ENCODE measurements around the gene ANXA3. TPM values are rescaled to one million over a fixed set of nuclear protein-coding genes. Genes with fewer than 3 reads are reported as not detected.

The ANXA3 gene
- total RNA-seq, 4 donors from 2014 or later = 29.7 to 170 (median 95.7) TPM

- WGBS, 2 donors = 90 to 96% methylated on average over 3 of the region's 3 CpGs
- no peak for TF ChIP-seq EP300 (IDR thresholded peaks at IDR 0.05)
- TF ChIP-seq POLR2A (IDR thresholded peaks at IDR 0.05) = no peak
- Histone ChIP-seq H3K9me3 (no peaks in the 10 kb centered on the region), H3K27ac (peak overlapping the region in 2 of 4 donors; percentile 18 to 52), H3K4me1 (peaks cover 5 to 36% (median 15%) of the 10 kb centered on the region in 4 donors), H3K27me3 (no peaks in the 10 kb centered on the region), H3K36me3 (no peaks in the 10 kb centered on the region), H3K4me3 (no peak overlapping the region)
- no peak for DNase-seq (ENCODE audit: low spot score in 2 of 2)
These were observed 75.7 kb downstream of the ANXA3 start for GRCh38 chr4:78627046-78627965.

- H3K4me1 ChIP-seq = peaks cover 5 to 44% (median 17%) of the 10 kb centered on the region in 4 donors
- H3K27me3 ChIP-seq = no peaks in the 10 kb centered on the region
- H3K4me3 ChIP-seq = no peak overlapping the region
- no peaks in the 10 kb centered on the region for H3K36me3 ChIP-seq
- no peak for DNase-seq (ENCODE audit: low spot score in 2 of 2)
- WGBS, 2 donors = 93 to 95% methylated on average over 4 of the region's 4 CpGs
- H3K27ac ChIP-seq = peak overlapping the region in 2 of 4 donors; percentile 45 to 52
- H3K9me3 ChIP-seq = no peaks in the 10 kb centered on the region
- TF ChIP-seq POLR2A (IDR thresholded peaks at IDR 0.05) = no peak
- TF ChIP-seq EP300 (IDR thresholded peaks at IDR 0.05) = no peak
- TF ChIP-seq, protein P1, sequence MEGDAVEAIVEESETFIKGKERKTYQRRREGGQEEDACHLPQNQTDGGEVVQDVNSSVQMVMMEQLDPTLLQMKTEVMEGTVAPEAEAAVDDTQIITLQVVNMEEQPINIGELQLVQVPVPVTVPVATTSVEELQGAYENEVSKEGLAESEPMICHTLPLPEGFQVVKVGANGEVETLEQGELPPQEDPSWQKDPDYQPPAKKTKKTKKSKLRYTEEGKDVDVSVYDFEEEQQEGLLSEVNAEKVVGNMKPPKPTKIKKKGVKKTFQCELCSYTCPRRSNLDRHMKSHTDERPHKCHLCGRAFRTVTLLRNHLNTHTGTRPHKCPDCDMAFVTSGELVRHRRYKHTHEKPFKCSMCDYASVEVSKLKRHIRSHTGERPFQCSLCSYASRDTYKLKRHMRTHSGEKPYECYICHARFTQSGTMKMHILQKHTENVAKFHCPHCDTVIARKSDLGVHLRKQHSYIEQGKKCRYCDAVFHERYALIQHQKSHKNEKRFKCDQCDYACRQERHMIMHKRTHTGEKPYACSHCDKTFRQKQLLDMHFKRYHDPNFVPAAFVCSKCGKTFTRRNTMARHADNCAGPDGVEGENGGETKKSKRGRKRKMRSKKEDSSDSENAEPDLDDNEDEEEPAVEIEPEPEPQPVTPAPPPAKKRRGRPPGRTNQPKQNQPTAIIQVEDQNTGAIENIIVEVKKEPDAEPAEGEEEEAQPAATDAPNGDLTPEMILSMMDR (IDR thresholded peaks at IDR 0.05) = no peak
These were observed 76.6 kb downstream of the ANXA3 start for GRCh38 chr4:78627966-78628678.

DNA sequence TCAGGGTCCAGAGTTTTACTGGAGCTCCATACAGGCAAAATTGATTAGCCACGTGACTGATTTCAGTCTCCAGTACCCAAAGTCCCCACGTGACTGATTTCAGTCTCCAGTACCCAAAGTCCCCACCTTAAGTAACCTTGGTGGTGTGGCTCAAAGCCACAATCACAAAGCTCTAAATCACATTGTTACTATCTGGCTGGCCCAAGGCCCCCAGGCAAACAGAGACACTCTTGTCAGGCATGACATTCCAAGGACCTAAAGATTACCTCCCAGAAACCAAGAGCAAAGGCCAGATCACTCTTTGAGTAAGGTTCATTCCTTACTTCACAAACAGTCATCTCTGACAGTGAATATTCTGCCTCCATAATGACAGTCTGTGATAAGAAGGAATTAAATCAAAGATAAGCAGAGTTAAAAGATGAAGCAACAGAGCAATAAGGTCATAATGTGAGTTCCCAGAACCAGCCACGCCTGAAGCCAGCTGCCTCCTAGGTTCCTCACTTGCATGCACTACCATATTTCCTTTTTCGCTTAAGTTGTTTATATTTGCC, 78.5 kb downstream of the ANXA3 start:
- H3K4me1 ChIP-seq = peaks cover 5 to 56% (median 25%) of the 10 kb centered on the region in 4 donors
- H3K4me3 ChIP-seq = no peak overlapping the region
- no peaks in the 10 kb centered on the region for H3K9me3 ChIP-seq
- H3K27ac ChIP-seq = peak overlapping the region; percentile 22 to 89 (median 55)
- no peak for DNase-seq (ENCODE audit: low spot score in 2 of 2)
- H3K36me3 ChIP-seq = no peaks in the 10 kb centered on the region
- WGBS, 2 donors = 55 to 66% methylated on average over 4 of the region's 4 CpGs
- H3K27me3 ChIP-seq = no peaks in the 10 kb centered on the region
- TF ChIP-seq POLR2A (IDR thresholded peaks at IDR 0.05) = no peak

DNA sequence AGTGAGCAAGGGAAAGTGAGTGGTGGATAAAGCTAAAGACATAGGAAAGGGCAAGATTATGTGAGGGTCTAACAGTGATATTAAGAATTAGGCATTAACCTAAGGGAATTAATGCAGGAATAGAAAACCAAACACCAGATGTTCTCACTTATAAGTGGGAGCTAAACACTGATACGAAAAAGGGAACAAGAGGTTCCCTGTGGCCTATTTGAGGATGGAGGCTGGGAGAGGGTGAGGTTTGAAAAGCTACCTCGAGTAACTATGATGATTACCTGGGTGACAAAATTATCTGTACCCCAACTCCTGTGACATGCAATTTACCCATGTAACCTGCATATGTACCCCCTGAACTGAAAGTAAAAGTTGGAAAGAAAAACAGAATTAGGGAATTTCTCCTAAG, 79.0 kb downstream of the ANXA3 start:
- H3K27me3 ChIP-seq = no peaks in the 10 kb centered on the region
- no peak overlapping the region for H3K4me3 ChIP-seq
- H3K4me1 ChIP-seq = peaks cover 5 to 56% (median 25%) of the 10 kb centered on the region in 4 donors
- 57 to 63% methylated on average over 2 of the region's 2 CpGs for whole genome bisulfite sequencing, 2 donors
- DNase-seq (ENCODE audit: low spot score in 2 of 2) = no peak
- H3K9me3 ChIP-seq = no peaks in the 10 kb centered on the region
- H3K36me3 ChIP-seq = no peaks in the 10 kb centered on the region
- H3K27ac ChIP-seq = peak overlapping the region in 3 of 4 donors; percentile 22 to 89 (median 82)
- TF ChIP-seq POLR2A (IDR thresholded peaks at IDR 0.05) (no peak), EP300 (IDR thresholded peaks at IDR 0.05) (no peak)
- TF ChIP-seq, protein P1 (IDR thresholded peaks at IDR 0.05) = no peak

DNA sequence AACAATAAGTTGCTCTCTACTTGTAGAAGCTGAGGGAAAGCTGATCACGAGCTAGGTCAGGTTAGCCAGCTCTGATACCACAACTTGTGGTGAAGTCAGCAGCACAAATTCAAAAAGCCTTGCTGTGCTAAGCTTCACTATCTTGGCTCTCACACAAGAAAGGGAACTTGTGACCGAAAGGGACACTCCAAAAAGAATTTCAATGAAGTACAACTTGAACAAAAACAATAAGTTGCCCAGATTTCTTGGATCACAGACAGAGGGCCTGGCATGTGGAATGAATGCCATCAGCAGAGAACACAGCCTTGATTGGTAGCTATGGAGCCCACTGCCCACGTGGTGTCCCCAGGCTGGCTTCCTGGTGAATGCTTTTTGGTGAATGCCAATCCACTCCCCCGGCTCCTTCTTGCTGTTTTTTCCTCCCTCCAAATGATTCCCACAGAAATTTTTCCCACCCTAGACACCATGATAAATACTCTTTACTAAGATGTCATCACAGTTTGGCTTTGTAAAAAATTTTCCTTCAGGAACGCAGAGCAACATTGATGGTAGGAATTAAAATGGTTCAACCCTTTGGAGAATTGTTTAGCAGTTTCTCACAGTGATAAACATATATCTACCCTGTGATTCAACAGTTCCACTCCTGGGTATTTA, 82.6 kb downstream of the ANXA3 start:
- peak overlapping the region; percentile 77 to 89 (median 80) for H3K27ac ChIP-seq
- DNase-seq (ENCODE audit: low spot score in 2 of 2) = peak; percentile 23 to 25
- WGBS, 2 donors = 33 to 43% methylated on average over 5 of the region's 5 CpGs

More for the DNA sequence above, 82.6 kb downstream of the ANXA3 start:
- TF ChIP-seq POLR2A (IDR thresholded peaks at IDR 0.05) (no peak), EP300 (IDR thresholded peaks at IDR 0.05) (peak; percentile 40 to 92)
- TF ChIP-seq, protein P1 (IDR thresholded peaks at IDR 0.05) = no peak
- no peaks in the 10 kb centered on the region for H3K9me3 ChIP-seq
- no peak overlapping the region for H3K4me3 ChIP-seq
- H3K4me1 ChIP-seq = peaks cover 5 to 43% (median 22%) of the 10 kb centered on the region in 4 donors
- H3K27me3 ChIP-seq = no peaks in the 10 kb centered on the region
- no peaks in the 10 kb centered on the region for H3K36me3 ChIP-seq

Measured in tibial nerve (tissue), 4 donors.